Subcutaneous adipose tissue (tissue), 4 donors: Measurements from ENCODE around the gene RBMS2. TPM values are rescaled to one million over a fixed set of nuclear protein-coding genes. Genes with fewer than 3 reads are reported as not detected.

Source experiments
- total RNA-seq, 4 donors: library from RNA; depleted of rRNA; stranded (reverse); fragments of >200 nt; gene quantifications; one replicate each; pipeline ENCODE4 v1.1.0, GENCODE V29; 2016
- TF ChIP-seq, protein P1 (sequence below): fragments of 450-650 bp; IDR thresholded peaks from one replicate; pipeline ENCODE4 v1.5.1; 2016; ENCODE audit warnings: low read depth, mild to moderate bottlenecking, control low read depth, antibody characterized with exemption, moderate library complexity

The RBMS2 gene, protein sequence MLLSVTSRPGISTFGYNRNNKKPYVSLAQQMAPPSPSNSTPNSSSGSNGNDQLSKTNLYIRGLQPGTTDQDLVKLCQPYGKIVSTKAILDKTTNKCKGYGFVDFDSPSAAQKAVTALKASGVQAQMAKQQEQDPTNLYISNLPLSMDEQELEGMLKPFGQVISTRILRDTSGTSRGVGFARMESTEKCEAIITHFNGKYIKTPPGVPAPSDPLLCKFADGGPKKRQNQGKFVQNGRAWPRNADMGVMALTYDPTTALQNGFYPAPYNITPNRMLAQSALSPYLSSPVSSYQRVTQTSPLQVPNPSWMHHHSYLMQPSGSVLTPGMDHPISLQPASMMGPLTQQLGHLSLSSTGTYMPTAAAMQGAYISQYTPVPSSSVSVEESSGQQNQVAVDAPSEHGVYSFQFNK
- total RNA-seq, result 10 to 100 TPM; 22.0 to 49.5 (median 33.0) TPM

DNA sequence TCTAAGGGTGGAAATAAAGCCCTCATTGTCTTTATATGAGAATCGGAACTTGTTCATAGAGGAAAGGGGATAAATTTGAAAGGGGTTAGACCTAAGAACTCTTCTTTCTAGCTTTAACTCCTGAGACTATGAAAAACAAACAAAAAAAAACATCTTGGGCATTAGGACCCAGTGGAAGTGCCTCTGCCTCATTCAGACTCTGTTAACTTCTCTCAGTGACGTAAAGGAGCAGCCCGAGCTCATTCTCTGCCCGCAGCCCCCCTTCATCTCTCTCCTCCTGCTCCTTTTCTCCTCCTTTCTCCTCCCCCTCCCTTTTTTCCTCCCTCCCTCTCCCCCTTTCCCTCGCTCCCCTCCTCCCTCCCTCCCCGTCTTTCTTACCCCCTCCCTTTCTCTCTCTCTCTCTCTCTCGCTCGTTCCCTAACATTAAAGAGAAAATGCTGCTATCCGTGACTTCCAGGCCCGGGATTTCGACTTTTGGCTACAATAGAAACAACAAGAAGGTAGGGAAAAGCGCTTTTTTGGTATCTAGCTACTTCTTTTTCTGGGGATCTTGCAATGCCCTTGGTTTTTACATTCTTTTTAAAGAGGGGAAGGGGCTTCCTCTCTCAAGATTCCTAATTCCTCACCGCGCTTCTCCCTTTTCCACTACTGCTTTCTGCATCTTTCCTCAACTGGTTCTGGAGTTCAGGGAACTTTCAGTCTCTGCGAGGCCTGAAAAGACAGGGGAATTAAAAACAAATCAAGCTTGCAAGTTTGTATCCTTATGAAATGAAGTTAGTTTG, at the start of gene RBMS2:
Gene RBMS2 (plus strand): TSS at position 231 of the 782 bp plus-strand sequence. CDS start 204 bp downstream, at position 435.
- TF ChIP-seq, protein P1, sequence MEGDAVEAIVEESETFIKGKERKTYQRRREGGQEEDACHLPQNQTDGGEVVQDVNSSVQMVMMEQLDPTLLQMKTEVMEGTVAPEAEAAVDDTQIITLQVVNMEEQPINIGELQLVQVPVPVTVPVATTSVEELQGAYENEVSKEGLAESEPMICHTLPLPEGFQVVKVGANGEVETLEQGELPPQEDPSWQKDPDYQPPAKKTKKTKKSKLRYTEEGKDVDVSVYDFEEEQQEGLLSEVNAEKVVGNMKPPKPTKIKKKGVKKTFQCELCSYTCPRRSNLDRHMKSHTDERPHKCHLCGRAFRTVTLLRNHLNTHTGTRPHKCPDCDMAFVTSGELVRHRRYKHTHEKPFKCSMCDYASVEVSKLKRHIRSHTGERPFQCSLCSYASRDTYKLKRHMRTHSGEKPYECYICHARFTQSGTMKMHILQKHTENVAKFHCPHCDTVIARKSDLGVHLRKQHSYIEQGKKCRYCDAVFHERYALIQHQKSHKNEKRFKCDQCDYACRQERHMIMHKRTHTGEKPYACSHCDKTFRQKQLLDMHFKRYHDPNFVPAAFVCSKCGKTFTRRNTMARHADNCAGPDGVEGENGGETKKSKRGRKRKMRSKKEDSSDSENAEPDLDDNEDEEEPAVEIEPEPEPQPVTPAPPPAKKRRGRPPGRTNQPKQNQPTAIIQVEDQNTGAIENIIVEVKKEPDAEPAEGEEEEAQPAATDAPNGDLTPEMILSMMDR, result no peak

DNA sequence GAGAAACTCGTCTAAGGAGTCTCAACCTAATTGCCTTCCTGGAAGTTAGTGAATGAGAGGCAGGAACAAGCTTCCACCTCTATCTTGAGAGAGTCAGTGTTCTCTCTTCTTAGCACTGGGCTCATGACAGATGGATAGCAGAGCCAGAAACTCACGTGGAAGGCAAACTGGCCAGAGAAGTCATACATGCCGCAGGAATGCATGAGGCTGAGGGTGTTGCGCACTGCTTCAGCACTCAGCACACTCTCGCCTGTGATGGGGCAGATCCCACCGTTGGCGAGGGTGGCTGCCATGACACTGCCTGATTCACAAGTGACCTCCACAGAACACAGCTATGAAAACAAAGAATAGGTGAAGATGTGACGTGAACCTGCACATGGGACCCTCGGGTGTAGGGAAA, 47.2 kb upstream of the RBMS2 start:
- TF ChIP-seq, protein P1, result no peak

DNA sequence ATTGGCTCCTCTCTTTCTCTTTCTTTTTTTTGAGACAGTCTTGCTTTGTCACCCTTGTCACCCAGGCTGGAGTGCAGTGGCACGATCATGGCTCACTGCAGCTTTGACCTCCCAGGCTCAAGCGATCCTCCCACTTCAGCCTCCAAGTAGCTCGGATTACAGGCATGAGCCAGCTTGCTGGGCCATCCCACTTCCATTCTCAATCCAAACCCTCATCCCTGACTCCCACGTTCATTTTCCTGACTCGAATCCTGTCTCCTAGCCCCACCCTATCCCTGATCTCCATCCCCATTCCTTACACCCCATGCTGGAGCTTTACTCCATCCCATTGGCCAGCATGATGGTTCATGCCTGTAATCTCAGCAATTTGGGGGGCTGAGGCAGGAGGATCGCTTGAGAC, 45.5 kb upstream of the RBMS2 start:
- TF ChIP-seq, protein P1, result no peak

DNA sequence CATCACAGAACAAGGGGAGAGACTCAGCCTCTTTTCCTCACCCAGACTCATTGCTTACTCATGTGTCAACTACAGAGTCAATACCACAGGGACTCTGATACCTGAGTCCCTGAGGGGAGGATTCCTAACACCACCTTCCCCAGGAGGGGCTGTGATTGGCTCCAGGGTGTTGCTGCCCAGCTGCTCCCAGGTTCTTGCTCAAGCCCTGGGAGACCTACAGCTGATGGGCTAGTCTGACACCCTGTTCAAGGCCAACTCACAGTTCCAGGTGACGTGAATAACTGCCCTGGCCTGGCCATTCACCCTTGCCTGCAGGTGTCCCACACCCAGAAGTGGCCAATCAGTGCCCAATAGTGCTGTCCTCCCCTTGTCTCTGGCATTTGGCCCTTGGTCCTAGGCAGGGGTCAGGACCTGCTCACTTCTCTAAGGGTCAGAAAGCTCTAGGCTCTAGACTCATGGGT, 44.6 kb upstream of the RBMS2 start:
- TF ChIP-seq, protein P1, result no peak

DNA sequence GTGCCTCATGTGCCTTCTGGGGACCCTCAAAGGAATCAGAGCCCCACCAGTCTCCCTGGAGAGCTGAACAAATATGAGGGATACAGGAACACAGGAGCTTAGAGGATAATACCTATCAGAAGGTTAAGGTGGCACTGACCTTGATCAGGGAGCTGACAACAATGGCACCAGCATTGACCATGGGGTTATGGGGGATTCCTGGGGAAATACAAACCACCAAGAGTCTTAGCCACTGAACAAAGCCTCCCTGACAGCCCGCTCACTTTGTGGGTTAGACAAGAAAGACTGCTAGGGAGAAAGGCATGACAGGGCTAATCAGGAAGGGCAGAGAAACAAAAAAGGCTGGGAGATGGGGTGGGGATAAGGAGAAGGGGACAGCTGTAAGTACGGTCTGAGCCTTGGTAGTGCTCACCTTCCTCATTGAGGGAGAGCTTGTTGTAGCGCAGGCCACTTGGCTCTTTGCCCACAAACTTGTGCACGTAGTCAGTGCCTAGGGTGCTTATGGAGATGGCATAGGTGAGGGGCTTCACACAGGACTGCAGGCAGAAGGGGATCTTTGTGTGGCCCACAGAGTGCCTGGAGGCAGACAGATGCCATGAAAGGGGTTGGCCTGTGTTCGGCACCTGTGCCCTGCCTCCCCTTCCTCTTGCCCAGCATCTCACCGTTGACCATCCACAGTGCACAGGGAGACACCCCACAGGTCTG, 43.9 kb upstream of the RBMS2 start:
- TF ChIP-seq, protein P1, result no peak

DNA sequence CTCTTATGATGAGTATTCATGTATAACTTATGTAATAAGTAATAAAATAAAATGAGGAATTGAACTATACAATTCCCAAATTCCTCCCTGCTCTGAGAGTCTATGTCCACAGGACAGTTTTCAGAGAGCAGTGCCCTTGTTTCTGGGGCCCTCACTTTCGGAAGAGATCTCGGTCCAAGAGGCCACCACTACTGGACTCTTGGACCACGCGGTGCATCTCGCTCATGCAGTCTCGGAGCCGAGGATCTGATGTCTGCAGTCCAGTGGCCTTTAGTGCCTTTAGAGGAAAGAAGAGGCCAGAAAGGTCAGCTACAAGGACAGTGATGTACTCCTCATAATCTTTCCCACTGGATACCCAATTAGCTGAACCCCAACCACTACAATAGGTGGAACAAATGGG, 42.0 kb upstream of the RBMS2 start:
- TF ChIP-seq, protein P1, result no peak
